Stimulated activated CD4-positive, alpha-beta T cell treated with anti-CD3 and anti-CD28 coated beads, TNF-alpha, amount 100 ng/mL, for 1 hour (primary cell): ENCODE results near the gene FREM2.

ENCODE experiments used
- DNase-seq, 3 donors: peaks; one replicate each; pipeline ENCODE4 v3.0.0-alpha.2; 2020; ENCODE audit warnings: low read depth in 3 of 3, low spot score in 1 of 3

Gene FREM2, protein sequence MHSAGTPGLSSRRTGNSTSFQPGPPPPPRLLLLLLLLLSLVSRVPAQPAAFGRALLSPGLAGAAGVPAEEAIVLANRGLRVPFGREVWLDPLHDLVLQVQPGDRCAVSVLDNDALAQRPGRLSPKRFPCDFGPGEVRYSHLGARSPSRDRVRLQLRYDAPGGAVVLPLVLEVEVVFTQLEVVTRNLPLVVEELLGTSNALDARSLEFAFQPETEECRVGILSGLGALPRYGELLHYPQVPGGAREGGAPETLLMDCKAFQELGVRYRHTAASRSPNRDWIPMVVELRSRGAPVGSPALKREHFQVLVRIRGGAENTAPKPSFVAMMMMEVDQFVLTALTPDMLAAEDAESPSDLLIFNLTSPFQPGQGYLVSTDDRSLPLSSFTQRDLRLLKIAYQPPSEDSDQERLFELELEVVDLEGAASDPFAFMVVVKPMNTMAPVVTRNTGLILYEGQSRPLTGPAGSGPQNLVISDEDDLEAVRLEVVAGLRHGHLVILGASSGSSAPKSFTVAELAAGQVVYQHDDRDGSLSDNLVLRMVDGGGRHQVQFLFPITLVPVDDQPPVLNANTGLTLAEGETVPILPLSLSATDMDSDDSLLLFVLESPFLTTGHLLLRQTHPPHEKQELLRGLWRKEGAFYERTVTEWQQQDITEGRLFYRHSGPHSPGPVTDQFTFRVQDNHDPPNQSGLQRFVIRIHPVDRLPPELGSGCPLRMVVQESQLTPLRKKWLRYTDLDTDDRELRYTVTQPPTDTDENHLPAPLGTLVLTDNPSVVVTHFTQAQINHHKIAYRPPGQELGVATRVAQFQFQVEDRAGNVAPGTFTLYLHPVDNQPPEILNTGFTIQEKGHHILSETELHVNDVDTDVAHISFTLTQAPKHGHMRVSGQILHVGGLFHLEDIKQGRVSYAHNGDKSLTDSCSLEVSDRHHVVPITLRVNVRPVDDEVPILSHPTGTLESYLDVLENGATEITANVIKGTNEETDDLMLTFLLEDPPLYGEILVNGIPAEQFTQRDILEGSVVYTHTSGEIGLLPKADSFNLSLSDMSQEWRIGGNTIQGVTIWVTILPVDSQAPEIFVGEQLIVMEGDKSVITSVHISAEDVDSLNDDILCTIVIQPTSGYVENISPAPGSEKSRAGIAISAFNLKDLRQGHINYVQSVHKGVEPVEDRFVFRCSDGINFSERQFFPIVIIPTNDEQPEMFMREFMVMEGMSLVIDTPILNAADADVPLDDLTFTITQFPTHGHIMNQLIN (N-terminal part only)

DNA sequence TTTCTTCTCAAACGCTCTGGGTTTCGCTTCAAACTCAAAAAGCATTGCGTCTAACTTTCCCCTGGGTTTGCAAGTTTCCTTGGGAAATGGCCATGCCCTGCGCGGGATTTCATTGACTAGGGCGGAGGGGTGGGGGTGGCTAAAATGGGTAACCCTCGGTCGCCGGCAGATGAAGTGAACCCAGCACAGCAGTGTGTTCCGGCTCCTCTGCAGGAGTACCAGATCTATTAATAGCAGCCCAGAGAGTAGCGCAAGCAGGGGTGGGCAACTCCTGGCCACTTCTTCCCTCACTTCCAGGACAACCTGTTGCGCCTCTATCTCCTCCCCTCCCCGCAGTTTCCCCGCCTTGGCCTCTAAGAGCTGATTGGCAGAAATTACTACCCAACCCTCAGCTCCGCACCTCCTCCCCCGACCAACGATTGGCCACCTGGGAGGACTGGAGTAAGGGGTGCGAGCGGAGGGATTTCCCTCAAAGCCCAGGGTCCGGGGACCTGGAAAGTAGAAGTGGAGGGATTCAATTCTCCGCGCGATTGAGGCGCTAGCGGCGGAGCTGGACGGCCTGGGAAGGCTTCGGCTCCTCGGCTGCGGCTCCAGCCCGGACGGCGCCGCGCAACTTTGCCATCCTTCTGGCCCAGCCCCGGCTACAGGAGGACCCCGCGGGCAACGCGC is at the start of gene FREM2:
TSS of gene FREM2 (plus strand) at position 501 of the 669 bp plus-strand sequence. CDS start 268 bp downstream, outside the sequence.
- DNase-seq, result no peak

DNA sequence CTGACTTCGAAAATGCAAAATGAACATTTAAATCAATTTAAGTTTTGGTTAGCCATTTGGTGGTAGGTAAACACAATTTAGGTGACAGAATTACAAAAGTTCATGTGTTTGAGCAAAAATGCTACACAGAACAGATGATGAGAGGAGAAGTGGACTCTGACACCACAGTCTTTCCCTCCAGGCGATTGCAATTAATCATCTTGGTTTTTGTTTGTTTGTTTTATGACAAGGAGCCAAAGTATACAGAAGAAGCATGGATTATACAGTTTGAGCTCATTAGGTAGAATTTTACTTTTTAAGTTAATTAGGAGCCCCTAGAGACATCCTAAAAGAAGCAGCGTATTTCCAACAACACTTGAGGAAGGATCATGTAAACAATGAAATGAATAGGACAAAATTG is 49.3 kb upstream of the FREM2 start:
- no peak for DNase-seq

DNA sequence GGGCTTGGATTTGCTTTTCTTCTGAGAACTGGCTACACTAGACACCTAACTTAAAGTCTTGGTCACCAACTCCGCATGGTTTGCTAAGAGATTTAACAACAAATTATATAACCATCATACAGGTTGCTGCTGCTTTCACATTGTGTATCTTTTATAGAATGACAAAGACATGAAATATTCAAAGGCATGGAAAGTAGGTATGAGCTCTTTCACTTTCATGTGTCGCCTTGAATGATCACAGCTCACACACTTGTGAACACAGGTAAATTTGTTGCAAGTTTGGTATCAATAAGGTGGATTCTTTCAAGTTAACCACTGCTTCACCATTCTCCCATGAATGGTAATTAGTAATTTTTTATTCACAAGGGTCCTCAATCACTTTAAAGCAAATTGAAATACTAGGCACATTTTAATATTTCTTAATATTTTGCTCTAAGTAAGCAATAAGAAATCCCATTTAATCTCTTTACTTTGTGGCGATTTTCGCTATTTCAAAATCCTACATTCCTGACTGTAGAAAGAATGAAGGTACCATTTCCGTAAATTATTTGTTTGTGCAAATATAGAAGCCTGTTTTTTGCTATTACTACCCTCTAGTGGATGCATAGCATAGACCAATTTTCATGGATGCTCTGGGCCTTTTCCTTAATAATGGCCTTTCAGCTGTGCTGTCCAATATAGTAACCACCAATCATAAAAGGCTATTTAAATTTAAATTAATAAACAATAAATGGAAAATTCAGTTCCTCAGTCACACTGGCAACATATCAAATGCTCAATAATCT is 45.5 kb upstream of the FREM2 start:
- DNase-seq, result no peak

DNA sequence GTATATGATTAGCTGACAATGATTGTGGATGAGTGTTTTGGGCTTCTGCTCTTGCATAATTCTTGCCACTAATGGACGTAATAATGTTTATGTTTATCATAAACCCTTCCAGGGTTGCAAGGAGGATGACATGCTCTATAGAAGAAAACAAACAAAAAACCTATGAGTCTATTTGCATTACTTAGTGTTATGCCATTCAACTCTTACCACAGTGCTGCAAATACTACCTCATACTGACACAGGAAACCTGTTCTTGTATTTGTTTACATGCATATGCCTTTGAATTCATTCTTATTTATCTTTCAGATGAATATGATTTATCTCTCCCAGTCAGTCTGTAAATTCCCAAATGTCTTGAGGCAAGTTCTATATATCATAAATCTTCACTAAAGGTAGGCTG is 39.6 kb upstream of the FREM2 start:
- DNase-seq, result no peak

DNA sequence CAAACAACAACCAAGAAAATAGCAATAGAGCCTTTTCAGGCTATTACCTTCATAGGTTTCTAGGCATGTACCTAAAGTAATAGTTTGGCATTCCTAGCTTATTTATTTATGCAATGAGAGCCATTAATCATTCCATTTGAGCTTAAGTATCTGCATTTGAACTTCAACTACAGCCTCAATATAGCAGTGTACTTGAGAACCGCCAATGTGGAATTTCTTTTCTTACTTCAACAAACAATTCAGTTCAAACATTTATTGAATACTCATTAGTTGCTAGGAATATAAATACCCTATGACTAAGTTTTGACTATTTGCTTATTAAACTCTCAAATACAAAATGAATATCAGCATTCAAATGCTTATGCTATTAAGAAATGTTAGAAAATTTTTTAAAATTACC is 38.0 kb upstream of the FREM2 start:
- DNase-seq, result no peak

DNA sequence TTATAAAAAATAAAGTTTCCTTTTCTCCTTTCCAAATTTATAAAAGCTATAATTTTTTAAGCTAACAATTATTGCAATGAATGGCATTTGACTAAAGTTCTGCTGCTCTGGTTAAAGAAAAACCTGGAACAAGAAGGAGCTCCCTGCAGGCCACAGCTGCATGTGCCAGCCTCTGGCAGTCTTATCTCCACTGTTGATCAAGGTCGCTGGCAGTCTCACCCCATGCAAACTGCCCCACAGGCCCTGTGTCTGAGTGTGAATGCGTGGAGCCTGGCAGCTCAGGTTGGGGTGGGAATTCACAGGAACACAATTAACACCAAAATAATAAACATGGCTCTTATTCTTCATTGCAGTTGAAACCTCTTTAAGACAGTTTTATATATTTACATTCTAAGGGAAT is 30.2 kb upstream of the FREM2 start:
- no peak for DNase-seq

DNA sequence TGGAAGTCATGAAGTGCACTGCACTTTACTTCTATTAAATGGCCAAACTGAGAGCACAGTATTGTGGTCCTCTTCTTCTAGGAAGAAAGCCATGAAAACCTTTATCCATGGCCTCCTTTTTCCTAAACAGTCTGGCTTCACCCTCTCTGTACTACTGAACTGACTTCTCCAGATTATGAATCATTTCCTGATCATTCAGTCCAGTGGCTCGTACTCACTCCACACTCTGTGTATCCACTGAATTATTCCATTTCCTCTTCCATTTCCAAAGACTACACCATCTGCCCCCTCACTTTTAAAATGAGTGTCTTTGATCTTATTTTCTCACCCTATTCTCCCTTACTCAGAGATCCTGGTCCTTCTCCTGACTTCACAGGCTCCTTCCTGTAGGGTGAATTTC is 29.7 kb upstream of the FREM2 start:
- no peak for DNase-seq

DNA sequence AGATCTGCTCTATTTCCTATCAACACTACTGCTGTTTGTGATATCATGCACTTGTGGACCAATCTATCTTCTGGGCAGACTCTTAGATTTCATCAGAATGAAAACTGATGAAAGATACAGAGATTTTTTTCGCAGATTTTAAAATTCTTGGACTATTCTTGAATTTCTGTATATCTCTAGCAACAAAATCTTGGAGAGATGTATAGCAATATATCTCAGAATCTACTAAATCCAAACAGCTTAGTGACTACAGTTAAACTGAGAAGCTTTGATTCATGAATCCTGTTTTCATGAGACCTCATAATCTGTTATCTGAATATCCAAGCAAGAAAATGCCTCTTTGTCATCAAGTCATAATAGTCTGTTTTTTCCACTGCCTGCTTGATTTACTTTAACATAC is 28.0 kb upstream of the FREM2 start:
- no peak for DNase-seq

DNA sequence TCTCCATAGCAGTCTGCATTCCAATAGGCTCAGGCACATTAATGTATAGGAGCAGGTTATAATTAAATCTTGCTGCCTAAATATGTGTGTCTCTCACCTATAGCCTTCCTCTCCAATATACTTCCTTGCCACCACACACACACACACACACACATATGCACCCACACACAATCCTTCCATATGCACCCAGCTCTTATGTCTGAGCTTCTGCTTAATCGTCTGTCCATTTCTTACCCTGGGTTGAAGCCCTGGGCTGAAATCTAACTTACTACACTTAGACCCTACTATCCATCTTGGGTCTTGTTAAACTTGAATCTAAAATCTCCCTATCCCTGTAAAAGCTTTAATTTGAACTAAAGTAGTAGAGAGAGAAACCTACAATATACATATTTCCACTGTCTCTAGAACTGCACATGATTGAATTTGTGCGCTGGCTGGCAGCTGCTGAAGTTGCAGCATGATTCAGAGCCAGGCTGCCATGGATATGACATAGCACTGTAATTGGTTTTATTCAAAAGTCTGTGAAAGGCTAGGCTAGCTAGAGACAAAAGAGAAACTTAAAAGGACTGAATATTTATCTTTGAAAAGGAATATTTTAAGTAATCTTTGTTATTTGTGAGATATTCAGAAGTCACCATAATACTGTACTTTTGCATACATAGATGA is 25.7 kb upstream of the FREM2 start:
- no peak for DNase-seq

DNA sequence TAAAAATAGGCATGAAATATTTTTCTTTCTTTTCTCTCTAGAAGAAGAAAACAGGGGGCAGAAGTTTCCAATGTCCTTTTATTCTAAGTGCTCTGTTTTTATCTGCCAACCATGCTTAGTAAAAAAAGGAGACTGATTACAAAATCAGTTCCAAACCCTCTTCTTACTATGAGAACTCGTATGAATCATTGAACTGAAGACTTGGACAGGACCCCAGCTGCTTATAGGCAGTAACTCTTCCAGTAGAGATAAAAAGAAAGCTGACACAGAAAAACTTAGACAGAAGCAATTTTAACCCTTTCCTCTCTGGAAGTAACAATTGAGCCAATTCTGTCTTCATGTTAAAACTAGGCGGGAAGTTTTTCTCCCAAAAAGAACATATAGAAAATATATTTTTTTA is 24.5 kb upstream of the FREM2 start:
- DNase-seq, result no peak

DNA sequence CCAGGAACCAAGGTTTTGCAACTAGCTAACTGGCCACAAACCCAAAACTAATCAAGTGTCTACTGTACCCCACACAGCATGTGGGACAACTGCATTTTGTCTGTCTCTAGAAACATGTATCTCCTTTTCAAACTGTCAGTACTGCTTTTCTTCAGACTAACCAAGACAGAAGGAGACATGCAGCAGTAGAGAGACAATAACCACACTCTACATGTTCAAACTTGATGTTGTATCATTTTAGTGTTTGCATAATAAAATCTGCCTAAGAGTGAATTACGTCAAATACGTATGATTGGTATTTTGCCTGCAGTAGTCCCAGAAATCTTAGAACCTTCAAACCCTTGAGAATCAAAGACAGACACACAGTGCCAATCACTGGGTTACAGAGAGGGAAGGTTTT is 22.0 kb upstream of the FREM2 start:
- no peak for DNase-seq

DNA sequence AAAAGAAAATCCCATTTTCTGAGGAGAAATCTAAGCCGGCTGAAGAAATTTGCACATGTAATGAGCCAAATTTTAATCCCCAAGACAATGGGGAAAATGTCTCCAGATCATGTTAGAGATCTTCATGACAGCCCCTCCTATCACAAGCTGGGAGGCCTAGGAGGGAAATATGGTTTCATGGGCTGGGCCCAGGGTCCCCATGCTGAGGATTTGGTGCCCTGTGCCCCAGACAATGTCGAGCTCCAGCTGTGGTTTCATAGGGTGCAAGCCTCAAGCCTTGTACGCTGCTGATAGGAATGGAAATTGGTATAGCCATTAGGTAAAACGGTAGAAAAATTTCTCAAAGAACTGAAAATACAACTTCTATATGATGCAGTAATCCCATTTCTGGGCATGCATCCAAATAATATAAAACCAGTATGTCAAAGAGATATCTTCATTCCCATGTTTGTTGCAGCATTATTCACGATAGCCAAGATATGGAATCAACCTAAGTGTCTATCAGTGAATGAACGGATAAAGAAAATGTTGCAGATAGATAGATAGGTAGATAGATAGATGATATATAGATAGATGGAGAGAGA is 19.3 kb upstream of the FREM2 start:
- DNase-seq, result no peak

DNA sequence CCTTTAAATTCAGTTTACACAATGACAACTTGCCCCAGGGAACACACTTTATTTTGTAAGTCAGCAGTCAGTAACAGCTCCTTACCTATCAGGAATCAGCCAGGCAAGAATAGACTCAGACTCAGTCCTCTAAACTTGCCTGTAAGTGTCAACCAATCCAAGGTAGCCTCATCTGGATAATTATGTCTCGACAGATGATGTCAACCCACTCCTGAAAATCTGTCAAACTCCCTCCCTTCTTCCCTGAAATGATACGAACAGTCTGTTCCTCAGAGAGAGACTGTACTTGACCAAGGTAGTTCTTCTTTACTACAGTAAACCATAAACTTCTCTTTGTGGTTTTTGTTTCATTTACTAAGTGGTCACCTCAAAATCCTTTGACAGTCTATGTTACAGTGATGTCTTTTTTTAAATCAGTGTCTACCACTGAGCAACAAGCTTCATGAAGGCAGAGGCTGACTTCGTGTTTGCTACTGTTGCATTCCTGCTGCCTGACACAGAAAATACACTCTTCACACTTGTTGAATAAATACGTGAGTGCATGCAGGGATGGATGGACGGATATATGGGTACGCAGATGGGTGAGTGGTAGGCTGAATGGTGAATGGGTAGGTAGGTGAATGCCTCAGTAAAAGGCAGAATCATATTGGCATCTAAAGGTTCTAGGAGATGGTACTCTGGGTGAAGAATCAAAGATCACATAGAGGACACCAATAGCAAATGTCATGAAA is 17.5 kb upstream of the FREM2 start:
- no peak for DNase-seq

DNA sequence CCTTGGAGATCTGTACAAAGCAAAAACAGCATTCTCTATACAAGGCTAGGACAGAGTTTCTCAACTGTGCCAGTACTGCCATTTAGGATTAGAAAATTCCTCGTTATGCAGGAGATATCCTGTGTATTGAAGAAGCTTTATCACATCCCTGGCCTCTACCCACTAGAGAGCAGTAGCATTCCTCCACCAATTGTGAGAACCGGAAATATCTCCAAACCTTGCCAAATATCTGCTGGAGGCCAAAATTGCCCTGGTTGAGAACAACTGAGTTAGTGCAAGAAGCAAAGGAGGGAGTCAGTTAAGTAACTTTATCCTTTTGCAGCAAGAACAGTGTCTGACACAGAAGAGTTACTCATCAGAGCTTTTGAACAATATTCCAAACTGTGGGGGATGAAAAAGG is 16.2 kb upstream of the FREM2 start:
- no peak for DNase-seq

DNA sequence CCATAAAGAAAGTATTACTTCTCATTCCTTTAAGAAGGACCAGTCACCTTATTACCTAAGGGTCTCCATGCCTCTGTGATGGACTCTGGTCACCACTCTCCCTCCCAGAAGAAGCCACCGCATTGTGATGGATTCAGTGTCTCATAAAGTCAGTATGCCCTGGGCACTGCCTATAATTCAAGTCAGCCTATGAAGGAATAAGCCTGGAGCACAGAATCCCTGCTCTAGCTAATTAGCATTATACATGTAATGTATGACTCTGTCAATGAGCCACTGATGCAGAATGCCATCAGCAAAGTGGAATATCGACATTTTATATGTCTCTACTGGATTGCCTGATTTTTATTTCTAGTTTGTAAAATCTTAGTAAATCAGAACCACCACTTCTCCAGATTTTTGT is 14.9 kb upstream of the FREM2 start:
- DNase-seq, result no peak

DNA sequence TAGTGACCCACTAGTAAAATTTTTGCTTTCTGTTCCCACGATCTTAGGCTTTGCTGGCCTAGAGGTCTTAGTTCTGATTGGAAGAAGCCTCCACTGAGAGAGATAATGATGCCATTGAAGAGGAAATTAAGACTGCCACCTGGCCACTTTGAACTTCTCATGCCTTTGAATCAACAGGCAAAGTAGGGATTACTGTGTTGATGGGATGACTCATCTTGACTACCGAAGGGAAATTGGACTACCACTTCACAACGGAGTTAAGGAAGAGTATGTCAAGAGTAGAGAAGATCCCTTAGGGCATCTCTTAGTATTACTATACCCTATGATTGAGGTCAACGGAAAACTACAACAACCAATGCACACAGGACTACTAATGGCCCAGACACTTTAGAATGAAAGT is 12.7 kb upstream of the FREM2 start:
- no peak for DNase-seq

DNA sequence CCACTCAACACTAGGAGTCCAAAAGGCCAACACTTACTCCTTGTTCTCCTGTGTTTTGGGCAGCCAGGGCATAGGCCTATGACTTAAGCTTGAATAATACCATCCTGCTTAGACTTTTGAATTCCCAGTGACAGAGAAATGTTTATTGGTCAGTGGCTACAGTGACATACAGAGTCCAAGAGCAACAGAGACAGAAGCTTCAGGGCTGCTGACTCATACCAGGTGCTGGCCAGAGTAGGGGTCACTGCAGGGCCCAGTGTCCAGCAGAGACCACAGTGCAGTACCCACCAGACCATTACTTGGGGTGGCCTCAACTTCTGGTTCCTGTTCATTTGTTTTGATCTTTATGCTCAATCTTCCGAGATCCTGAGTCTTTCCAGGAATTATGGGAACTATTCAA is 6.0 kb upstream of the FREM2 start:
- no peak for DNase-seq

DNA sequence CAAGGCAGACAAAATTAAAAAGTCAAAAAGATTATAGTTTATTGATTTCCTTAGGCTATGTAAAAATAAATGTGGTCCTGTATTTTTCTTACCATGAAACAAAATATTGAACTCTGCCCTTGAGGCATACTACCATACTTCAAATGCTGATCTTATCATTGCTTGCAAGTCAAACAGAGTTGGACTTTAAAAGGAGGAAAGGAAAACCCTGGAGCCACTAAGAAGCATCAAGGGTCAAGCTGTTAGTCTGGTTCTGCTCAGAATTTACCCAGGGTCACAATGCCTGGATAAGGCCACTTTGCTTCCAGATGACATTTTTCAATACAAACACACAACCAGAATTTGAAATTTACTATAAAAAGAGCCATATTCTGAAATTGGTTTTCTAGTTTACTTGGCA is 2.2 kb upstream of the FREM2 start:
- no peak for DNase-seq

DNA sequence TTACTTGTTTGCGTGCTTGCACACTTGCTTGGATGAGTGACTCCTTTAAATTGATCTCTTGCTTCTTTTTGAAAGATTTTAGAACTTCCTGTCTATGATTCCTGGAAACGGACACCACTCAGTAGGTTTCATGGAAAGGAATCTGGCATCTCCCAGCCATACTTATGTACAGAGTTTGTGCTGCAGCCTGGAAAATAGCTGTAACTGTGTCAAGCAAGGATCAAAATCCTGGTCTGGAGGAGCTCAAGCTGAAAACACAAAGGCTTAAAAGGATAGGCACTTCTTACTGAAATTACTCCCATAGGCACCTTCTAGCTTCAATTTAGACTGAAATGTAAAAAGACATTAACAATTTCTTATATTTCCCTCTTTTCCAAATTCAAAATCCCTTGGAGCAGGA is 1.4 kb upstream of the FREM2 start:
- DNase-seq, result no peak
